Measurements from ENCODE around the gene PTPRH.

GRCh38 chr19:55230780-55231179, 21.5 kb upstream of the PTPRH start:
- TF ChIP-seq, protein P1, sequence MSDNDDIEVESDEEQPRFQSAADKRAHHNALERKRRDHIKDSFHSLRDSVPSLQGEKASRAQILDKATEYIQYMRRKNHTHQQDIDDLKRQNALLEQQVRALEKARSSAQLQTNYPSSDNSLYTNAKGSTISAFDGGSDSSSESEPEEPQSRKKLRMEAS (IDR thresholded peaks at IDR 0.05; ENCODE audit: low read depth, low read length): no peak
- TF ChIP-seq, protein P2, sequence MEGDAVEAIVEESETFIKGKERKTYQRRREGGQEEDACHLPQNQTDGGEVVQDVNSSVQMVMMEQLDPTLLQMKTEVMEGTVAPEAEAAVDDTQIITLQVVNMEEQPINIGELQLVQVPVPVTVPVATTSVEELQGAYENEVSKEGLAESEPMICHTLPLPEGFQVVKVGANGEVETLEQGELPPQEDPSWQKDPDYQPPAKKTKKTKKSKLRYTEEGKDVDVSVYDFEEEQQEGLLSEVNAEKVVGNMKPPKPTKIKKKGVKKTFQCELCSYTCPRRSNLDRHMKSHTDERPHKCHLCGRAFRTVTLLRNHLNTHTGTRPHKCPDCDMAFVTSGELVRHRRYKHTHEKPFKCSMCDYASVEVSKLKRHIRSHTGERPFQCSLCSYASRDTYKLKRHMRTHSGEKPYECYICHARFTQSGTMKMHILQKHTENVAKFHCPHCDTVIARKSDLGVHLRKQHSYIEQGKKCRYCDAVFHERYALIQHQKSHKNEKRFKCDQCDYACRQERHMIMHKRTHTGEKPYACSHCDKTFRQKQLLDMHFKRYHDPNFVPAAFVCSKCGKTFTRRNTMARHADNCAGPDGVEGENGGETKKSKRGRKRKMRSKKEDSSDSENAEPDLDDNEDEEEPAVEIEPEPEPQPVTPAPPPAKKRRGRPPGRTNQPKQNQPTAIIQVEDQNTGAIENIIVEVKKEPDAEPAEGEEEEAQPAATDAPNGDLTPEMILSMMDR (IDR thresholded peaks at IDR 0.05; ENCODE audit: low read depth, low read length): no peak
- TF ChIP-seq POLR2A (IDR thresholded peaks at IDR 0.05; ENCODE audit: extremely low read depth, insufficient read length) (no peak), MYC (IDR thresholded peaks at IDR 0.05; ENCODE audit: low read depth, low read length) (no peak)

Data from NB4 (cell line).